Peyer's patch (tissue), 4 donors: ENCODE measurements around the gene HTT-AS. TPM values are rescaled to one million over a fixed set of nuclear protein-coding genes. Genes with fewer than 3 reads are reported as not detected.

ENCODE experiments used
- DNase-seq, 3 donors: peaks; one replicate each; pipeline ENCODE4 v3.0.0-alpha.2; 2017 to 2019
- H3K27ac ChIP-seq, 4 donors: fragments of 200-600 bp; sonication (generic); one replicate each; pipeline ENCODE4 v1.5.1; 2016 to 2019
- H3K27me3 ChIP-seq, 2 donors: fragments of 200-600 bp; sonication (generic); one replicate each; pipeline ENCODE4 v1.5.1; 2019
- H3K36me3 ChIP-seq, 3 donors: fragments of 200-600 bp; sonication (generic); one replicate each; pipeline ENCODE4 v1.5.1; 2016 to 2019
- H3K4me1 ChIP-seq, 4 donors: fragments of 200-600 bp; sonication (generic); one replicate each; pipeline ENCODE4 v1.5.1; 2016 to 2019
- H3K4me3 ChIP-seq, 4 donors: fragments of 200-600 bp; sonication (generic); 1 replicate in 3 of 4; 2 replicates in 1 of 4; pipeline ENCODE4 v1.5.1; 2016 to 2019; ENCODE audit warnings: mild to moderate bottlenecking in 1 of 4
- H3K9me3 ChIP-seq, 4 donors: fragments of 200-600 bp; sonication (generic); one replicate each; pipeline ENCODE4 v1.5.1; 2016 to 2019; ENCODE audit warnings: mild to moderate bottlenecking in 1 of 4
- POLR2A ChIP-seq, 2 donors: fragments of 450-650 bp; IDR thresholded peaks; one replicate each; pipeline ENCODE4 v1.5.1; 2017; ENCODE audit warnings: antibody characterized with exemption in 2 of 2, mild to moderate bottlenecking in 2 of 2, moderate library complexity in 2 of 2
- total RNA-seq, 4 donors: library from RNA; depleted of rRNA; stranded (reverse); fragments of >200 nt; gene quantifications; one replicate each; pipeline ENCODE4 v1.1.0, GENCODE V29; 2016
- TF ChIP-seq, protein P1 (sequence below), 6 experiments: fragments of 450-650 bp in 4 of 6; fragments of 200-600 bp in 2 of 6; sonication (generic) in 1 of 6; IDR thresholded peaks; one replicate each; pipeline ENCODE4 v1.5.1; 2017 to 2019; ENCODE audit warnings: antibody characterized with exemption in 6 of 6, mild to moderate bottlenecking in 3 of 6, moderate library complexity in 1 of 6

HTT-AS gene
- total RNA-seq, 4 donors from 2014 or later, result not detected

DNA sequence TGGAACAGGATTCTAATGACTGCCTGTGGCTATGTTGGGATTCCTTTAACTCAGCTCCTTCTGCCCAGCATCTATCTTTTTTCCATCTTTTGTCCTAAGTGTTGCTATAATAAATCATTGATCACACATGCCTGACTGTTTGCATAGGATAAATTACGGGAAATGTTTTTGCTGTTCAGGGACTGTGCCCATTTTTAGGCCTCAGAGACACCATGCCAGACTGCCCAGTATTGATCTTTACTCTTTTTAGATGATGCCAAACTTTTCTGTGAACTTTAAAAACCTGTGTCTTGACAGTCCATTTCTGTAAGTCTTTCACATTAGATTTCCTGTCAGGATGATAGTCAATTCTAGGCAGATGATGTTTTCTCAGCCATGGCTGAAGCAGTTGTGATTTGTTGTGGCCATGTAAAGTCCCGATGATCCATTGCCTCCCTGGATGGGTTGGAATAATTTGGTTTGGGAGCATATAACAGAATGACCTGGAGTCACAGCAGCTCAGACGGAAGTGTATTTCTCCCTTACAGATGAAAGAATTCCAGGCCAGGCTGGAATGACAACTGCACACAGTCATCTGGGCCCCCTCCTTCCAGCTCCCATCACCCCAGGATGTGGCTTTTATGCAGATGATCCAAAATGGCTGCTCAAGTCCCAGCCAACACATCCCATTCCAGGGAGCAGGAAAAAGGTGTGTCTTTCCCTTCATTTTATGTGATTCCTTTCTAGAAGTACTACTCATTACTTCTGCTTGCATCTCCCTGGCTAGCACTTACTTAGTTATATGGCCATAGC lies 3.4 kb downstream of the HTT-AS start:
- Histone ChIP-seq H3K27ac (no peak overlapping the region), H3K27me3 (no peaks in the 10 kb centered on the region), H3K9me3 (no peaks in the 10 kb centered on the region), H3K36me3 (no peaks in the 10 kb centered on the region), H3K4me1 (peaks cover 0 to 17% (median 5%) of the 10 kb centered on the region in 4 donors), H3K4me3 (no peak overlapping the region)
- no peak for DNase-seq
- TF ChIP-seq, protein P1, sequence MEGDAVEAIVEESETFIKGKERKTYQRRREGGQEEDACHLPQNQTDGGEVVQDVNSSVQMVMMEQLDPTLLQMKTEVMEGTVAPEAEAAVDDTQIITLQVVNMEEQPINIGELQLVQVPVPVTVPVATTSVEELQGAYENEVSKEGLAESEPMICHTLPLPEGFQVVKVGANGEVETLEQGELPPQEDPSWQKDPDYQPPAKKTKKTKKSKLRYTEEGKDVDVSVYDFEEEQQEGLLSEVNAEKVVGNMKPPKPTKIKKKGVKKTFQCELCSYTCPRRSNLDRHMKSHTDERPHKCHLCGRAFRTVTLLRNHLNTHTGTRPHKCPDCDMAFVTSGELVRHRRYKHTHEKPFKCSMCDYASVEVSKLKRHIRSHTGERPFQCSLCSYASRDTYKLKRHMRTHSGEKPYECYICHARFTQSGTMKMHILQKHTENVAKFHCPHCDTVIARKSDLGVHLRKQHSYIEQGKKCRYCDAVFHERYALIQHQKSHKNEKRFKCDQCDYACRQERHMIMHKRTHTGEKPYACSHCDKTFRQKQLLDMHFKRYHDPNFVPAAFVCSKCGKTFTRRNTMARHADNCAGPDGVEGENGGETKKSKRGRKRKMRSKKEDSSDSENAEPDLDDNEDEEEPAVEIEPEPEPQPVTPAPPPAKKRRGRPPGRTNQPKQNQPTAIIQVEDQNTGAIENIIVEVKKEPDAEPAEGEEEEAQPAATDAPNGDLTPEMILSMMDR (IDR thresholded peaks at IDR 0.05), result no peak
- TF ChIP-seq POLR2A (IDR thresholded peaks at IDR 0.05), result no peak

DNA sequence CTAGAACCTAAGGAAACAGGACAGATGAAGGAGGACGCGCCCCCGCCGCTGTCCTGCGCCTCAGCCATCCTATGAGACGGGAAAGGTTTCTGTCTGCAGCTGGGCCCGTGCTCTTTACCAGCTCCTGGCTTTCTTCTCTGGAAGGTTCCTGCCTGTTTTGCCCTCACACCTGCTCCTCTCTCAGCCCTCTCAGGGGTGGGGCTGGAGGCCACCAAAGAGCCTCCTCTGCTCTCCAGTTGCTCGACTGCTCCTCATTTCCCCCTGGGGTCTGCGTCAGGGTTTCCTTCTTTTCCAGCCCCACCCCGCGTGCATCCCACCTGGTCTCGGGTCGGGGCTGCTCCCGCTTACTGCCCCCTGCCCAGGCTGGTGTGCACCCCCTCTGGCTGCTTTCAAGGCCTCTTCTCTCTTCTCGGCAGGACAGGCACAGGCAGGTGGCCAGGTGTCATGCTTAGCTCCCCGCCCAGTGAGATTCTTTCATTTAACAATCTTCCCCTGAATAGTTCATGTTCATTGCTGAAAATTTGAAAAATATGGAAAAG lies 4.6 kb downstream of the HTT-AS start:
- no peak for DNase-seq
- Histone ChIP-seq H3K36me3 (no peaks in the 10 kb centered on the region), H3K4me3 (no peak overlapping the region), H3K27me3 (no peaks in the 10 kb centered on the region), H3K4me1 (peaks cover 0 to 8% (median 3%) of the 10 kb centered on the region in 4 donors), H3K27ac (no peak overlapping the region), H3K9me3 (no peaks in the 10 kb centered on the region)
- TF ChIP-seq, protein P1 (IDR thresholded peaks at IDR 0.05), result no peak
- TF ChIP-seq POLR2A (IDR thresholded peaks at IDR 0.05), result no peak

DNA sequence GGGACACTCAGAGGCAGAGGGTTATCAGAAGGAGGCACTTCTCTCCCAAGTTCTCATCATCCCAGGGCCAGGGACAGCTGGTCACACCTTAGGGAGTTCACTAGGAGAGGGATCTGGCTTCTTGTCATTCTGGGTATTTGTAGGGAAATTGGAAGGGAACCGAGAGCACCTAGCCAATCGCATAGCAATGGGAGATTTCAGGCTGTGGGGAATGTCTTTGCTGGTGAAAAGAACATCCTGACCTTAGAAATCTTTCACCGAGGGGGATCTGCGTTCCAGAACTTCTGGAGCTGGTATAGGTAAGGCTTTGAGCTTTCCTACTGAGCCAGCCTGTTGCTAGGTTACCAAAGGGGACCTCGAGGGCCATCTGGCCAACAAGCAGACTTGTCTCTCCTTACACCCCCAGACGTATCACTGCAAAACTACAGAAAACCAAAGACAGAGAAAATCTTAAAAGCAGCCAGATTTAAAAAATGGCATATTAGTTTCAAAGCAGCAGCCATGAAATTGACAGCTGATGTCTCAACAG lies 6.8 kb downstream of the HTT-AS start:
- TF ChIP-seq POLR2A (IDR thresholded peaks at IDR 0.05), result no peak
- H3K9me3 ChIP-seq, result no peaks in the 10 kb centered on the region
- no peaks in the 10 kb centered on the region for H3K36me3 ChIP-seq
- H3K4me1 ChIP-seq, result no peaks in the 10 kb centered on the region
- no peaks in the 10 kb centered on the region for H3K27me3 ChIP-seq
- no peak overlapping the region for H3K27ac ChIP-seq
- DNase-seq, result no peak
- no peak overlapping the region for H3K4me3 ChIP-seq

DNA sequence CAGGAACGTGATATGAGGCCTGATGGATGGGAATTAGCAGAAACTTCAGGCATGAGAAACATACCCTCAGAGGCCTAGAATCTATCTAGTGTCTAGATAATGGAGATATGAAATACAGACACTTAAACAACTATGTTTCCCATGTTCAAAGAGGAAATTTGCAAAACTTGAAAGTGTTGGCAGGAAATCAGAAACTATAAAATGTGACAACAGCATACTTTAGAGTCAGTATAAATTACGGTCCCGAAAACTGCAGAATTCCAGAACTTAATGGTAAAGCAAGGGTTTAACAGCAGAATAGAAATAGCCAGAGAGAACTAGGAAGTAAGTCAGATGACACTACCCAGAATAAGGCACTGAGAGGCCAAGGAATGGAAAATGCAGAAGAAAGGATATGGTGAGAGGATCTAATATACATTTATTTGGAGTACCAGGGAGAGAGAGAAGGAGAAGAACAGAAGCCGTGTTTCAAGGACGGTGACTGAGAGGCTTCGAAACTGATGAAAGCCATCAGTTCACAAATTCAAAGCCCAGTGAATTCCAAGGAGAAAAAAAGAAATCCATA lies 7.4 kb downstream of the HTT-AS start:
- no peak overlapping the region for H3K4me3 ChIP-seq
- no peak for DNase-seq
- H3K9me3 ChIP-seq, result no peaks in the 10 kb centered on the region
- no peaks in the 10 kb centered on the region for H3K4me1 ChIP-seq
- no peaks in the 10 kb centered on the region for H3K36me3 ChIP-seq
- no peak for TF ChIP-seq POLR2A (IDR thresholded peaks at IDR 0.05)
- TF ChIP-seq, protein P1 (IDR thresholded peaks at IDR 0.05), result no peak
- no peak overlapping the region for H3K27ac ChIP-seq
- no peaks in the 10 kb centered on the region for H3K27me3 ChIP-seq

DNA sequence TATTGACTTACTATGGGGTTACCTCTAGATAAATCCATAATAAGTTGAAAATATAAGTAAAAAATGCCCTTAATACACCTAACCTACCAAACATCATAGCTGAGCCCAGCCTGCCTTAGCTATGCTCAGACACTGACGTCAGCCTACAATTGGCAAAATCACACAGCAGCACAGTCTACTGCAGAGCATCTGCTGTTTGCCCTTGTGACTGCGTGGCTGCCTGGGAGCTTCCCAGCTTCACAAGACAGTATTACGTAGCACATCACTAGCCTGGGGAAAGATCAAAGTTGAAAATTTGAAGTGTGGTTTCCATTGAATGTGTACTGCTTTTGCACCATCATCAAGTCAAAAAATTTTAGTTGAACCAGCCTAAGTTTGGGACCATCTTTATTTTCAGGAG lies 8.8 kb downstream of the HTT-AS start:
- TF ChIP-seq, protein P1 (IDR thresholded peaks at IDR 0.05), result no peak
- TF ChIP-seq POLR2A (IDR thresholded peaks at IDR 0.05), result no peak
- Histone ChIP-seq H3K27ac (no peak overlapping the region), H3K9me3 (no peaks in the 10 kb centered on the region), H3K4me3 (no peak overlapping the region), H3K36me3 (no peaks in the 10 kb centered on the region), H3K4me1 (no peaks in the 10 kb centered on the region), H3K27me3 (no peaks in the 10 kb centered on the region)
- DNase-seq, result no peak

DNA sequence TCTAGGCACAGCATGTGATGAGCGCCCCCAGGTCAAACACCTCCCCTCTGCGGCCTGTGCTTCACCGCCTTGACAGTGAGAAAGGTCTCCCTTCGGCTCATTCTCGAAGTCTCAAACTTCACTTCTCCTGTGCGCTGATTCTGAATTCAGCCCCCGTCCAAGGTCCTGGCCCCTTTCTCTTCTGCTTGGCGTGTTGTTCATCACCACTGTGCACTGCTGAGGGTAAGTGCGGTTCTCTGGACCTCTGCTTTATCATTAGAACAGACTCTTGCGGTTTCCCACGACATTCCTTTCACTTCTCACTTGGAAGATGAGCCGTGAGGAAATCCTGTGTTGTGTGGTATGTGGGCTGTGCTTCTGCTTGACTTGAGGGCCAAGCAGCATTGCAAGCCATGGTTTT lies 11.9 kb downstream of the HTT-AS start:
- DNase-seq, result no peak
- H3K27me3 ChIP-seq, result no peaks in the 10 kb centered on the region
- no peaks in the 10 kb centered on the region for H3K36me3 ChIP-seq
- H3K9me3 ChIP-seq, result no peaks in the 10 kb centered on the region
- no peak for TF ChIP-seq POLR2A (IDR thresholded peaks at IDR 0.05)
- TF ChIP-seq, protein P1 (IDR thresholded peaks at IDR 0.05), result no peak
- no peak overlapping the region for H3K4me3 ChIP-seq
- H3K27ac ChIP-seq, result no peak overlapping the region
- H3K4me1 ChIP-seq, result no peaks in the 10 kb centered on the region
